Hepatocyte (in vitro differentiated cells): ENCODE results near the gene IMMP2L.

Experiments used
- CTCF ChIP-seq: fragments of 200-600 bp; sonication (generic); IDR thresholded peaks from 2 replicates; pipeline ENCODE4 v1.5.1; 2016; ENCODE audit warnings: antibody characterized with exemption, mild to moderate bottlenecking; ENCODE audit not compliant: poor library complexity
- EZH2 ChIP-seq: fragments of 200-600 bp; sonication (generic); IDR thresholded peaks from 2 replicates; pipeline ENCODE4 v1.6.1; 2016; ENCODE audit warnings: antibody characterized with exemption, mild to moderate bottlenecking, borderline replicate concordance
- EZH2phosphoT487 ChIP-seq: fragments of 200-600 bp; sonication (generic); IDR thresholded peaks from one replicate; pipeline ENCODE4 v1.6.1; 2018; ENCODE audit warnings: antibody characterized with exemption, mild to moderate bottlenecking, low read depth, moderate library complexity; ENCODE audit not compliant: unreplicated experiment, severe bottlenecking

GRCh38 chr7:111086532-111086931 is 475.8 kb downstream of the IMMP2L start:
- TF ChIP-seq EZH2 (no peak), CTCF (no peak), EZH2phosphoT487 (no peak)
